Prostate gland (tissue), 2 donors: ENCODE results near the gene NSG2.

Source experiments
- CTCF ChIP-seq, 4 experiments: fragments of 200-600 bp in 2 of 4; fragments of 450-650 bp in 2 of 4; sonication (generic) in 2 of 4; IDR thresholded peaks; 1 replicate in 3 of 4; 2 replicates in 1 of 4; pipeline ENCODE4 v1.5.1; 2016 to 2019; ENCODE audit warnings: antibody characterized with exemption in 4 of 4, mild to moderate bottlenecking in 2 of 4, moderate library complexity in 2 of 4
- POLR2A ChIP-seq: fragments of 450-650 bp; IDR thresholded peaks from one replicate; pipeline ENCODE4 v1.6.1; 2016; ENCODE audit warnings: antibody characterized with exemption, mild to moderate bottlenecking

- TF ChIP-seq CTCF (IDR thresholded peaks at IDR 0.05) (no peak), POLR2A (no peak)
These were observed 34.1 kb upstream of the NSG2 start for GRCh38 chr5:174011441-174011840.
